Breast epithelium (tissue), 4 donors: ENCODE data around the gene MYLIP. TPM values are rescaled to one million over a fixed set of nuclear protein-coding genes. Genes with fewer than 3 reads are reported as not detected.

Experiments used
- DNase-seq, 2 donors: peaks; one replicate each; pipeline ENCODE4 v3.0.0-alpha.2; 2019; ENCODE audit warnings: low spot score in 2 of 2
- H3K27ac ChIP-seq, 2 donors: fragments of 200-600 bp; sonication (generic) in 1 of 2; one replicate each; pipeline ENCODE4 v1.5.1; 2016 to 2019; ENCODE audit warnings: mild to moderate bottlenecking in 1 of 2
- H3K27me3 ChIP-seq, 2 donors: fragments of 200-600 bp; sonication (generic) in 1 of 2; one replicate each; pipeline versions ENCODE4 v1.5.1 to v1.6.0; 2017 to 2019; ENCODE audit warnings: control low read depth in 1 of 2, mild to moderate bottlenecking in 1 of 2
- H3K36me3 ChIP-seq: fragments of 200-600 bp; one replicate; pipeline ENCODE4 v1.5.1; 2019
- H3K4me1 ChIP-seq, 2 donors: fragments of 200-600 bp; sonication (generic); one replicate each; pipeline ENCODE4 v1.5.1; 2016 to 2019; ENCODE audit warnings: control low read depth in 1 of 2
- H3K4me3 ChIP-seq, 3 donors: fragments of 200-600 bp; sonication (generic); 1 replicate in 2 of 3; 2 replicates in 1 of 3; pipeline ENCODE4 v1.5.1; 2016 to 2019; ENCODE audit warnings: mild to moderate bottlenecking in 3 of 3, moderate library complexity in 2 of 3
- H3K9me3 ChIP-seq, 2 donors: fragments of 200-600 bp; sonication (generic) in 1 of 2; one replicate each; pipeline ENCODE4 v1.5.1; 2016 to 2019; ENCODE audit warnings: control low read depth in 1 of 2
- POLR2A ChIP-seq: fragments of 450-650 bp; IDR thresholded peaks from one replicate; pipeline ENCODE4 v1.6.1; 2016; ENCODE audit warnings: antibody characterized with exemption, mild to moderate bottlenecking, moderate library complexity
- POLR2AphosphoS5 ChIP-seq, 3 donors: sonication (generic); formaldehyde crosslinking; IDR thresholded peaks; one replicate each; pipeline ENCODE4 v1.6.1; 2017; ENCODE audit warnings: antibody characterized with exemption in 3 of 3
- intact Hi-C: fragments of 100-400 bp; cut with DNase I; formaldehyde crosslinking; loops from one replicate; pipeline ENCODE4 v1.15.1; 2023; ENCODE audit warnings: low total_unique reads
- total RNA-seq, 3 donors: library from RNA; depleted of rRNA; stranded (reverse); fragments of >200 nt; gene quantifications; one replicate each; pipeline ENCODE4 v1.1.0, GENCODE V29; 2016
- TF ChIP-seq, protein P1 (sequence below), 3 donors: fragments of 450-650 bp; IDR thresholded peaks; one replicate each; pipeline ENCODE4 v1.5.1; 2016 to 2017; ENCODE audit warnings: antibody characterized with exemption in 3 of 3, mild to moderate bottlenecking in 3 of 3, moderate library complexity in 3 of 3

MYLIP gene
- total RNA-seq, 3 donors from 2014 or later = 47.2 to 63.0 (median 59.6) TPM

DNA sequence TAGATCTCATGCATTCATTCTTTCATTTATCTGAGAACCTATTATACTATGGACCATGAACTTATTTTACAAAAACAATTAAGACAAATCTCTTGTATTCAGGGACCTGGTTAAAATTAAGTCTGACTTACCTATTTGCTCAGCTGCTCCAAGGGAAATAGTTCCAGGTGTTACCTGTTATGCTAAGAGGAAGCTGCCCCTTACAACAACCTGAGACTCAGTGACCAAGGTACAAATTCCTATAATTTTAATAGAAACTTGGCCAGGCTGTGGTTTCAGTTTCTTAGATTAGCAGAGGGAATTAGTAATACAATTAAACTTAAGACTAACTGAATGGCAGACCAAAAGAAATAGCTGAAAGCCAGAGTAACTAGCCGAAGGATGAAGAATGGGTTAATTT is 61.3 kb downstream of the MYLIP start:
- H3K27ac ChIP-seq = no peak overlapping the region
- no peaks in the 10 kb centered on the region for H3K4me1 ChIP-seq
- no peaks in the 10 kb centered on the region for H3K27me3 ChIP-seq
- TF ChIP-seq, protein P1, sequence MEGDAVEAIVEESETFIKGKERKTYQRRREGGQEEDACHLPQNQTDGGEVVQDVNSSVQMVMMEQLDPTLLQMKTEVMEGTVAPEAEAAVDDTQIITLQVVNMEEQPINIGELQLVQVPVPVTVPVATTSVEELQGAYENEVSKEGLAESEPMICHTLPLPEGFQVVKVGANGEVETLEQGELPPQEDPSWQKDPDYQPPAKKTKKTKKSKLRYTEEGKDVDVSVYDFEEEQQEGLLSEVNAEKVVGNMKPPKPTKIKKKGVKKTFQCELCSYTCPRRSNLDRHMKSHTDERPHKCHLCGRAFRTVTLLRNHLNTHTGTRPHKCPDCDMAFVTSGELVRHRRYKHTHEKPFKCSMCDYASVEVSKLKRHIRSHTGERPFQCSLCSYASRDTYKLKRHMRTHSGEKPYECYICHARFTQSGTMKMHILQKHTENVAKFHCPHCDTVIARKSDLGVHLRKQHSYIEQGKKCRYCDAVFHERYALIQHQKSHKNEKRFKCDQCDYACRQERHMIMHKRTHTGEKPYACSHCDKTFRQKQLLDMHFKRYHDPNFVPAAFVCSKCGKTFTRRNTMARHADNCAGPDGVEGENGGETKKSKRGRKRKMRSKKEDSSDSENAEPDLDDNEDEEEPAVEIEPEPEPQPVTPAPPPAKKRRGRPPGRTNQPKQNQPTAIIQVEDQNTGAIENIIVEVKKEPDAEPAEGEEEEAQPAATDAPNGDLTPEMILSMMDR (IDR thresholded peaks at IDR 0.05) = no peak
- no peak for TF ChIP-seq POLR2AphosphoS5 (IDR thresholded peaks at IDR 0.05)
- no peak for TF ChIP-seq POLR2A
- intact Hi-C loops = no loop called here
- no peaks in the 10 kb centered on the region for H3K36me3 ChIP-seq
- no peak overlapping the region for H3K4me3 ChIP-seq
- no peak for DNase-seq
- H3K9me3 ChIP-seq = no peaks in the 10 kb centered on the region

DNA sequence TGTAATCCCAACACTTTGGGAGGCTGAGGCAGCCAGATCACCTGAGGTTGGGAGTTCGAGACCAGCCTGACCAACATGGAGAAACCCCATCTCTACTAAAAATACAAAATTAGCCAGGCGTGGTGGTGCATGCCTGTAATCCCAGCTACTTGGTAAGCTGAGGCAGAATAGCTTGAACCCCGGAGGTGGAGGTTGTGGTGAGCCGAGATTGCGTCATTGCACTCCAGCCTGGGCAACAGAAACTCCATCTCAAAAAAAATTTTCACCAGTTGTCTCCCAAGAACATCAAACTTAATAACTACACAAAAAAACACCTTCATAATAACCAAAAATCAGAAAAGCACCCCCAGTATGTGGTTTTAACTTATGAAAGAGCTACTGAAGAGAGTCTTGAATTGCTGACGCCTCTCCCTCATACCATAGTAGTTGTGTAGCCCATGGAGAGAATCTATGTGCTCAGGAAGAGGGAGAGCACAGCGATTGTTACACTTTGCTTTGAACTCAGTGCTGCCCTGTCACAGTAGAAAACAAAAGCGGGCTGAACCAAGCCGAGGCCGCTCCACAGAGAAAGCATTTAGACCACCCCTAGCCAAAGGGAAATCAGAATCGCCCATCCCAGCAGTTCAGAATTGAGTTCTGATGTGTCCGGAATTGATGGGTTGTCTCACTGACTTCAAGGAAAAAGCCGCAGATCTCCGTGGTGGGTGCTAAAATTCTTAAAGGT is 67.5 kb downstream of the MYLIP start:
- Histone ChIP-seq H3K4me1 (no peaks in the 10 kb centered on the region), H3K27ac (no peak overlapping the region), H3K4me3 (no peak overlapping the region), H3K27me3 (no peaks in the 10 kb centered on the region), H3K36me3 (no peaks in the 10 kb centered on the region), H3K9me3 (no peaks in the 10 kb centered on the region)
- intact Hi-C loops = no loop called here
- no peak for DNase-seq
- TF ChIP-seq POLR2AphosphoS5 (IDR thresholded peaks at IDR 0.05) (no peak), POLR2A (no peak)

DNA sequence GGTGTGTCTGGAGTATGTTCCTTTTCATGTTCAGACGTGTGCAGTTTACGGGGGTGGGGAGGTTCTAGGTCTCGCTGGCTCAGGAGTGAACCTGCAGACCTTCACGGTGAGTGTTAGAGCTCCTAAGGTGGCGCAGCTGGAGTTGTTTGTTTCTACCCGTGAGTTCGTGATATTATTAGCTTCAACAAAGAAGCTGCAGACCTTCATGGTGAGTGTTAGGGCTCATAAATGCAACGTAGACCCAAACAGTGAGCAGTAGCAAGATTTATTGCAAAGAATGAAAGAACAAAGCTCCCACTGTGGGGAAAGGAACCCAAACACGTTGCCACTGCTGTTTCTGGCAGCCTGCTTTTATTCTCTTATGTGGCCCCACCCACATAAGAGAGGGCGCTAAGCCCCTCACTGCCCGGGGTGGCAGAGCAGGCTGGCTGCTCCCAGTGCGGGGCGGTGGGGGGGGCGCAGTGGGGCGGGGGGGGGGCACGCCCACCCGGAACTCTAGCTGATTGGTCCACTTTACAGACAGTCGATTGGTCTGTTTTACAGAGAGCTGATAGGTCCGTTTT is 68.2 kb downstream of the MYLIP start:
- Histone ChIP-seq H3K27me3 (no peaks in the 10 kb centered on the region), H3K27ac (no peak overlapping the region), H3K4me3 (no peak overlapping the region), H3K36me3 (no peaks in the 10 kb centered on the region), H3K4me1 (no peaks in the 10 kb centered on the region), H3K9me3 (no peaks in the 10 kb centered on the region)
- intact Hi-C loops = no loop called here
- TF ChIP-seq POLR2A (no peak), POLR2AphosphoS5 (IDR thresholded peaks at IDR 0.05) (no peak)
- TF ChIP-seq, protein P1 (IDR thresholded peaks at IDR 0.05) = no peak
- no peak for DNase-seq

Other genes starting within 250 kb of the MYLIP start
- gene GMPR, start 109.5 kb downstream of the MYLIP start, total RNA-seq = 10 to 100 TPM in 1 of 3 donors, 1 to 10 TPM in 2; 4.3 to 16.4 (median 5.9) TPM